GM13976 (cell line): ENCODE results near the gene TRMT2A.
A peak's percentile ranks its signal among the peaks of the same experiment; 100 is the strongest.
"Not testable (repeated sequence)": the region's sequence is repeated elsewhere in the genome, so short reads cannot be mapped to it uniquely, and the experiment has no call there.

ENCODE experiments used
- DNase-seq: peaks from one replicate; pipeline ENCODE4 v3.0.0; 2012; ENCODE audit warnings: low spot score
- CTCF ChIP-seq: IDR thresholded peaks from 2 replicates; pipeline ENCODE4 v1.5.1; 2012; ENCODE audit warnings: borderline replicate concordance, mild to moderate bottlenecking; ENCODE audit not compliant: insufficient read depth; ENCODE audit errors: extremely low read depth, missing control alignments, control extremely low read depth
- in situ Hi-C: fragments of 300-500 bp; cut with MboI; formaldehyde crosslinking; loops from one replicate; pipeline ENCODE4 v1.12.0; 2022; ENCODE audit warnings: low sequenced_read_pairs, mixed read lengths, inconsistent platforms; ENCODE audit not compliant: unreplicated experiment

The TRMT2A gene

GRCh38 chr22:20079745-20080444, 37.1 kb downstream of the TRMT2A start, which contains the start of gene DGCR8:
Gene DGCR8, plus strand, starts transcription at chr22:20080241. Its CDS starts 5,723 bp downstream, at chr22:20085964.
- in situ Hi-C loops: no loop called here
- no peak for TF ChIP-seq CTCF
- peak; percentile 98 for DNase-seq

- TF ChIP-seq CTCF: no peak
- in situ Hi-C loops: no loop called here
- DNase-seq: no peak
These were observed 40.3 kb downstream of the TRMT2A start for GRCh38 chr22:20076627-20077172.

GRCh38 chr22:20071524-20071972, 45.5 kb downstream of the TRMT2A start:
- no peak for DNase-seq
- no peak for TF ChIP-seq CTCF
- in situ Hi-C loops: no loop called here

- no peak for TF ChIP-seq CTCF
- in situ Hi-C loops: no loop called here
- no peak for DNase-seq
These were observed 47.5 kb downstream of the TRMT2A start for GRCh38 chr22:20069331-20070042.

- DNase-seq: no peak
- TF ChIP-seq CTCF: no peak
- in situ Hi-C loops: no loop called here
These were observed 48.4 kb downstream of the TRMT2A start for GRCh38 chr22:20068640-20069039.

- in situ Hi-C loops, DNase-seq: not testable (repeated sequence)
These were observed 49.7 kb downstream of the TRMT2A start for GRCh38 chr22:20067384-20067682.
